WTC11 (cell line): ENCODE results near the gene DPH5. TPM values are rescaled to one million over a fixed set of nuclear protein-coding genes. Genes with fewer than 3 reads are reported as not detected.
A peak's percentile ranks its signal among the peaks of the same experiment; 100 is the strongest.

Experiments used
- ATAC-seq: fragments of 200-7000 bp; cut with Tn5 transposase; 2 replicates; pipeline ENCODE4 v1.10.0; 2021; ENCODE audit warnings: mild to moderate bottlenecking, moderate library complexity
- CTCF ChIA-PET: fragments of 300-600 bp; sonication (Branson Sonifier 250); formaldehyde crosslinking; loops from one replicate; lab custom pipeline; 2021; ENCODE audit warnings: antibody characterized with exemption; lab: Charles Lee
- POLR2A ChIA-PET: fragments of 350-600 bp; sonication (Branson Sonifier 250); formaldehyde crosslinking; loops from one replicate; lab custom pipeline; 2021; ENCODE audit warnings: antibody characterized with exemption; lab: Charles Lee
- DNase-seq: peaks from one replicate; pipeline ENCODE4 v3.0.0; 2021; ENCODE audit warnings: low spot score
- H3K27ac Mint-ChIP-seq: 2 replicates; pipeline ENCODE4 v1.8.0; 2021; ENCODE audit warnings: mixed read lengths
- H3K27me3 Mint-ChIP-seq: 2 replicates; pipeline ENCODE4 v1.8.0; 2021; ENCODE audit warnings: low read depth, mild to moderate bottlenecking, moderate library complexity, mixed read lengths
- H3K36me3 Mint-ChIP-seq: 2 replicates; pipeline ENCODE4 v1.8.0; 2021; ENCODE audit warnings: mixed read lengths
- H3K4me1 Mint-ChIP-seq: 2 replicates; pipeline ENCODE4 v1.8.0; 2022; ENCODE audit warnings: mixed read lengths
- H3K4me3 Mint-ChIP-seq: 2 replicates; pipeline ENCODE4 v1.8.0; 2021; ENCODE audit warnings: mild to moderate bottlenecking, moderate library complexity, mixed read lengths
- H3K9me3 Mint-ChIP-seq: 2 replicates; pipeline ENCODE4 v1.8.0; 2021; ENCODE audit warnings: mixed read lengths
- AR ChIP-seq: fragments of 250-450 bp; sonication (Bioruptor Pico); IDR thresholded peaks from 2 replicates; pipeline ENCODE4 v1.9.0; 2021; ENCODE audit warnings: mild to moderate bottlenecking
- ATF6 ChIP-seq: sonication (generic); formaldehyde crosslinking; IDR thresholded peaks from 2 replicates; pipeline ENCODE4 v1.8.1; 2023; ENCODE audit warnings: mild to moderate bottlenecking, missing genetic modification reagents
- CREM ChIP-seq: sonication (generic); formaldehyde crosslinking; IDR thresholded peaks from 2 replicates; pipeline ENCODE4 v1.8.1; 2022; ENCODE audit warnings: mild to moderate bottlenecking, missing genetic modification reagents, moderate library complexity
- CTCF ChIP-seq: fragments of 200-600 bp; IDR thresholded peaks from 2 replicates; pipeline ENCODE4 v1.8.0; 2022; ENCODE audit warnings: antibody characterized with exemption
- E2F1 ChIP-seq: sonication (generic); formaldehyde crosslinking; IDR thresholded peaks from 2 replicates; pipeline ENCODE4 v1.8.0; 2022; ENCODE audit warnings: mild to moderate bottlenecking, missing genetic modification reagents
- E2F4 ChIP-seq: sonication (generic); formaldehyde crosslinking; IDR thresholded peaks from 2 replicates; pipeline ENCODE4 v1.8.1; 2022; ENCODE audit warnings: low read depth, mild to moderate bottlenecking, moderate library complexity, missing genetic modification reagents, borderline replicate concordance
- FOXJ3 ChIP-seq: sonication (generic); formaldehyde crosslinking; IDR thresholded peaks from 2 replicates; pipeline ENCODE4 v1.9.0; 2021; ENCODE audit warnings: missing genetic modification reagents, mild to moderate bottlenecking, borderline replicate concordance
- NFE2L1 ChIP-seq: sonication (generic); formaldehyde crosslinking; IDR thresholded peaks from 2 replicates; pipeline ENCODE4 v1.8.1; 2023; ENCODE audit warnings: missing genetic modification reagents
- NR2C2 ChIP-seq: sonication (generic); formaldehyde crosslinking; IDR thresholded peaks from 2 replicates; pipeline ENCODE4 v1.8.0; 2022; ENCODE audit warnings: mild to moderate bottlenecking, missing genetic modification reagents
- PRDM15 ChIP-seq: sonication (generic); formaldehyde crosslinking; IDR thresholded peaks from 2 replicates; pipeline ENCODE4 v1.8.0; 2022; ENCODE audit warnings: missing genetic modification reagents
- SOX15 ChIP-seq: fragments of 250-450 bp; sonication (Bioruptor Pico); IDR thresholded peaks from 2 replicates; pipeline ENCODE4 v1.9.0; 2021; ENCODE audit warnings: mild to moderate bottlenecking
- STAT6 ChIP-seq: sonication (generic); formaldehyde crosslinking; conservative IDR thresholded peaks from 2 replicates; pipeline ENCODE4 v1.8.1; 2023; ENCODE audit warnings: mild to moderate bottlenecking, low read depth, missing genetic modification reagents, moderate library complexity
- TEAD4 ChIP-seq: sonication (generic); formaldehyde crosslinking; IDR thresholded peaks from 2 replicates; pipeline ENCODE4 v1.8.0; 2022; ENCODE audit warnings: mild to moderate bottlenecking, missing genetic modification reagents
- ZNF219 ChIP-seq: sonication (generic); formaldehyde crosslinking; IDR thresholded peaks from 2 replicates; pipeline ENCODE4 v1.8.0; 2023; ENCODE audit warnings: missing genetic modification reagents, mild to moderate bottlenecking, borderline replicate concordance
- ZNF281 ChIP-seq: sonication (generic); formaldehyde crosslinking; IDR thresholded peaks from 2 replicates; pipeline ENCODE4 v1.8.0; 2023; ENCODE audit warnings: mild to moderate bottlenecking, missing genetic modification reagents
- ZNF425 ChIP-seq: fragments of 250-450 bp; sonication (Bioruptor Pico); conservative IDR thresholded peaks from 2 replicates; pipeline ENCODE4 v1.9.0; 2021; ENCODE audit warnings: mild to moderate bottlenecking
- total RNA-seq: library from RNA; stranded (reverse); gene quantifications from 3 replicates; pipeline ENCODE4 v1.2.3, GENCODE V29; 2021

DPH5 gene
- total RNA-seq, 1 experiment from 2014 or later = 64.8 TPM

GRCh38 chr1:101022294-101022693 is 3.3 kb downstream of the DPH5 start:
- DNase-seq (no peak), ATAC-seq (no peak)
- H3K36me3 Mint-ChIP-seq = peaks cover 20% of the 10 kb centered on the region
- H3K9me3 Mint-ChIP-seq = no peaks in the 10 kb centered on the region
- H3K27ac Mint-ChIP-seq = peak overlapping the region; percentile 32
- no peaks in the 10 kb centered on the region for H3K27me3 Mint-ChIP-seq
- ChIA-PET CTCF (no interaction called here), POLR2A (no interaction called here)
- peaks cover 28% of the 10 kb centered on the region for H3K4me1 Mint-ChIP-seq
- H3K4me3 Mint-ChIP-seq = no peak overlapping the region; the same call in 1 of the 2 replicates
- TF ChIP-seq E2F4 (CRISPR knock-in tag) (no peak), ATF6 (CRISPR knock-in tag) (no peak), FOXJ3 (CRISPR knock-in tag) (no peak), CTCF (no peak), CREM (CRISPR knock-in tag) (no peak), AR (CRISPR knock-in tag) (no peak), NR2C2 (CRISPR knock-in tag) (no peak), PRDM15 (CRISPR knock-in tag) (no peak), ZNF425 (CRISPR knock-in tag) (no peak), SOX15 (CRISPR knock-in tag) (no peak), ZNF219 (CRISPR knock-in tag) (no peak), TEAD4 (CRISPR knock-in tag) (no peak), ZNF281 (CRISPR knock-in tag) (no peak), NFE2L1 (no peak), E2F1 (CRISPR knock-in tag) (no peak), STAT6 (no peak)
